ENCODE measurements around the gene MARCKS.

MARCKS gene

DNA sequence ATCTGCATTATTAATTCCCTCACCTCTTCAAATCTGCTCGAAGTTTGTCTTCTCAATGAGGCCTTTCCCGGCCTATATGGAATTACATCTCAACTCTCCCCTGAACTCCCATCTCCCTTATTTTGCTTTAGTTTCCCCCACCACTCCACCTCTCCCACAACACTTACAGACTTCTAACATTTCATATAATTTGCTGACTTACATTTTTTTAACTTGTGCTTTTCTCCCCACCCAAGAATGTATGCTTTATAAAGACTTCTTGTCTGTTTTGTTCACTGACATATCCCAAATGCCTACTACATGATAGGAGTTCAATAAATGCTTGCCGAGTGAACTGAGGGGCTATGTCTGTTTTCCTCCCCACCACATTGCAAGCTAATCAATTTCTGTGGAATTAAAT is 3.9 kb upstream of the MARCKS start:
- H3K9me3 ChIP-seq (ENCODE audit: control insufficient read depth, insufficient read depth, low read depth, low read length) = no peaks in the 10 kb centered on the region
- no peaks in the 10 kb centered on the region for H3K36me3 ChIP-seq (ENCODE audit: control insufficient read depth in 2 of 2, insufficient read depth in 1 of 2, low read length in 2 of 2)
- H3K27ac ChIP-seq (ENCODE audit: extremely low read depth, low read depth, low read length) = no peak overlapping the region
- ChIA-PET POLR2A (no interaction called here), CTCF (no interaction called here)
- TF ChIP-seq ZNF391 (tag by site-specific recombination; IDR thresholded peaks at IDR 0.05; ENCODE audit: borderline replicate concordance, low read depth) = no peak
- no peak for TF ChIP-seq SP7 (tag by site-specific recombination; IDR thresholded peaks at IDR 0.05)
- no peak for TF ChIP-seq ZBTB1 (tag by site-specific recombination; IDR thresholded peaks at IDR 0.05)
- TF ChIP-seq ZBTB7A (tag by site-specific recombination; IDR thresholded peaks at IDR 0.05; ENCODE audit: low read depth) = no peak
- TF ChIP-seq GLIS1 (tag by site-specific recombination; IDR thresholded peaks at IDR 0.05) = no peak
- TF ChIP-seq, protein P1, sequence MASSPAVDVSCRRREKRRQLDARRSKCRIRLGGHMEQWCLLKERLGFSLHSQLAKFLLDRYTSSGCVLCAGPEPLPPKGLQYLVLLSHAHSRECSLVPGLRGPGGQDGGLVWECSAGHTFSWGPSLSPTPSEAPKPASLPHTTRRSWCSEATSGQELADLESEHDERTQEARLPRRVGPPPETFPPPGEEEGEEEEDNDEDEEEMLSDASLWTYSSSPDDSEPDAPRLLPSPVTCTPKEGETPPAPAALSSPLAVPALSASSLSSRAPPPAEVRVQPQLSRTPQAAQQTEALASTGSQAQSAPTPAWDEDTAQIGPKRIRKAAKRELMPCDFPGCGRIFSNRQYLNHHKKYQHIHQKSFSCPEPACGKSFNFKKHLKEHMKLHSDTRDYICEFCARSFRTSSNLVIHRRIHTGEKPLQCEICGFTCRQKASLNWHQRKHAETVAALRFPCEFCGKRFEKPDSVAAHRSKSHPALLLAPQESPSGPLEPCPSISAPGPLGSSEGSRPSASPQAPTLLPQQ (tag by site-specific recombination; IDR thresholded peaks at IDR 0.05) = no peak
- no peak for TF ChIP-seq MZF1 (tag by site-specific recombination; IDR thresholded peaks at IDR 0.05; ENCODE audit: borderline replicate concordance)
- no peak overlapping the region for H3K4me3 ChIP-seq (ENCODE audit: low read depth, low read length)
- H3K4me1 ChIP-seq (ENCODE audit: control insufficient read depth, insufficient read depth, low read length) = no peaks in the 10 kb centered on the region

DNA sequence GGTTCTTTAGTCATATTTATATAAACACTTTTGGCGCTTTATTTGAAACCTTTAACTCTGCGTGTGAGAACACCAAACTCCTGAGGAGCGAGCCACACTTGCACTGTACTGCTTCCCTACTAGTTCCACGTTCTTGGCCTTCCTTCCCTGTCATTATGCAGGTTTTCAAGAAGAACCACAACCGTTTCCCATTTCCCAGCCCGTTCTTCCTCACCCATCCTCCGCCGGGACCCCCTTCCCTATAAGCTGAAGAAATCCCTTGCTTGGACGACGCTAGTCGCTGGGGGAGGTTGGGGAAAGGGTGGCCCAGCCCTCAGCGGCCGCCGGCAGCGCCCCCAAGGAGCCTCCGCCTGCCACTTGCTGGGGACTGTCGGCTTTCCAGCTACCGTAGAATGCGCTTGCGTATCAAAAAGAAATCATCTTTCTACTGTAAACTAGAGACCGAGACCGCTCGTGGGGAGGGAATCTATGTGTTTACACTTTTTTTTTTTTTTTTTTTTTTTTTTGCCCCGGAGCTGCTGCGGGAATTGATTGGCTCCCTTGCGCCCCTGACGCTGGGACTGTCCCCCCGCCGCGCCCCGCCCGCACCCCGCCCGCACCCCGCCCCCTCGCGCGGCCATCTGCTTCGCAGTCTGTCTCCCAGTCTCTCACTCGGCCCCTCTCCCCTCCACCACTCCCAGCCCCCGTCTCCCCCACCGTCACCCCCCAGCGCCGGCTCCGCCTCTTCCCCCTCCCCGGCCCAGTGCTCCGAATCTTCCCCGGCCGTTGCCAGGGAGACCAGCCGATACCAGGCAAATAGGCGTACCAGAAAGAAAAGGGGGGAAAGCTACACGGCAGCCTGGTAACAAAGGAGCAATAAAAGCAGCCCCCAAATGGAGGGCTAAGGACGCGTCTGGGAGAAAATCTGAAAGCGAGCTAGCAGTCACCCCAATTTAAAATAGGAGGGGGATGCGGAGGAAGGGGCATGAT is 2.3 kb upstream of the MARCKS start:
- CTCF ChIA-PET = interaction anchor here (0.6 to 1.7 kb wide), 8 partner anchors 8 to 425 kb away, joined by 3 to 5 read pairs (median 3); no protein-coding TSS in a partner anchor
- Histone ChIP-seq H3K4me1 (ENCODE audit: control insufficient read depth, insufficient read depth, low read length) (no peaks in the 10 kb centered on the region), H3K4me3 (ENCODE audit: low read depth, low read length) (peak overlapping the region; percentile 50), H3K27ac (ENCODE audit: extremely low read depth, low read depth, low read length) (peak overlapping the region; percentile 99), H3K36me3 (ENCODE audit: control insufficient read depth in 2 of 2, insufficient read depth in 1 of 2, low read length in 2 of 2) (no peaks in the 10 kb centered on the region), H3K9me3 (ENCODE audit: control insufficient read depth, insufficient read depth, low read depth, low read length) (no peaks in the 10 kb centered on the region)
- POLR2A ChIA-PET = interaction anchor here (0.6 to 2.4 kb wide), 20 partner anchors 10 to 817 kb away, joined by 3 to 10 read pairs (median 4); no protein-coding TSS in a partner anchor
- TF ChIP-seq KLF1 (tag by site-specific recombination; IDR thresholded peaks at IDR 0.05) (no peak), ZNF530 (tag by site-specific recombination; IDR thresholded peaks at IDR 0.05; ENCODE audit: low read depth) (no peak), IKZF3 (tag by site-specific recombination; IDR thresholded peaks at IDR 0.05) (peak; percentile 34; the same call in 1 of the 2 replicates), ZXDB (tag by site-specific recombination; IDR thresholded peaks at IDR 0.05) (peak; percentile 18; the same call in 1 of the 2 replicates), ZNF529 (tag by site-specific recombination; IDR thresholded peaks at IDR 0.05; ENCODE audit: insufficient replicate concordance) (no peak), ZNF26 (tag by site-specific recombination; IDR thresholded peaks at IDR 0.05) (no peak), ZNF155 (tag by site-specific recombination; IDR thresholded peaks at IDR 0.05) (no peak), ZBTB48 (tag by site-specific recombination; IDR thresholded peaks at IDR 0.05) (peak; percentile 80), MYNN (tag by site-specific recombination; IDR thresholded peaks at IDR 0.05; ENCODE audit: borderline replicate concordance) (0 out of 2 replicates have a peak, but pooled peaks have one; percentile 25), ZNF23 (tag by site-specific recombination; IDR thresholded peaks at IDR 0.05; ENCODE audit: borderline replicate concordance) (no peak), SP2 (tag by site-specific recombination; IDR thresholded peaks at IDR 0.05) (peak; percentile 32; the same call in 1 of the 2 replicates), ZNF600 (tag by site-specific recombination; IDR thresholded peaks at IDR 0.05) (0 out of 2 replicates have a peak, but pooled peaks have one; percentile 12), ZNF426 (tag by site-specific recombination; IDR thresholded peaks at IDR 0.05) (no peak)
- TF ChIP-seq, protein P2, sequence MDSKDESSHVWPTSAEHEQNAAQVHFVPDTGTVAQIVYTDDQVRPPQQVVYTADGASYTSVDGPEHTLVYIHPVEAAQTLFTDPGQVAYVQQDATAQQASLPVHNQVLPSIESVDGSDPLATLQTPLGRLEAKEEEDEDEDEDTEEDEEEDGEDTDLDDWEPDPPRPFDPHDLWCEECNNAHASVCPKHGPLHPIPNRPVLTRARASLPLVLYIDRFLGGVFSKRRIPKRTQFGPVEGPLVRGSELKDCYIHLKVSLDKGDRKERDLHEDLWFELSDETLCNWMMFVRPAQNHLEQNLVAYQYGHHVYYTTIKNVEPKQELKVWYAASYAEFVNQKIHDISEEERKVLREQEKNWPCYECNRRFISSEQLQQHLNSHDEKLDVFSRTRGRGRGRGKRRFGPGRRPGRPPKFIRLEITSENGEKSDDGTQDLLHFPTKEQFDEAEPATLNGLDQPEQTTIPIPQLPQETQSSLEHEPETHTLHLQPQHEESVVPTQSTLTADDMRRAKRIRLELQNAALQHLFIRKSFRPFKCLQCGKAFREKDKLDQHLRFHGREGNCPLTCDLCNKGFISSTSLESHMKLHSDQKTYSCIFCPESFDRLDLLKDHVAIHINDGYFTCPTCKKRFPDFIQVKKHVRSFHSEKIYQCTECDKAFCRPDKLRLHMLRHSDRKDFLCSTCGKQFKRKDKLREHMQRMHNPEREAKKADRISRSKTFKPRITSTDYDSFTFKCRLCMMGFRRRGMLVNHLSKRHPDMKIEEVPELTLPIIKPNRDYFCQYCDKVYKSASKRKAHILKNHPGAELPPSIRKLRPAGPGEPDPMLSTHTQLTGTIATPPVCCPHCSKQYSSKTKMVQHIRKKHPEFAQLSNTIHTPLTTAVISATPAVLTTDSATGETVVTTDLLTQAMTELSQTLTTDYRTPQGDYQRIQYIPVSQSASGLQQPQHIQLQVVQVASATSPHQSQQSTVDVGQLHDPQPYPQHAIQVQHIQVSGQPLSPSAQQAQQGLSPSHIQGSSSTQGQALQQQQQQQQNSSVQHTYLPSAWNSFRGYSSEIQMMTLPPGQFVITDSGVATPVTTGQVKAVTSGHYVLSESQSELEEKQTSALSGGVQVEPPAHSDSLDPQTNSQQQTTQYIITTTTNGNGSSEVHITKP (tag by site-specific recombination; IDR thresholded peaks at IDR 0.05) = peak; percentile 10; the same call in 1 of the 2 replicates
- TF ChIP-seq, protein P1 (tag by site-specific recombination; IDR thresholded peaks at IDR 0.05) = 0 out of 2 replicates have a peak, but pooled peaks have one; percentile 17
